COLO668 (cell line): ENCODE data around the gene GASK1B.

ENCODE experiments used
- DNase-seq: peaks from one replicate; lab custom pipeline; 2025; ENCODE audit not compliant: unreplicated experiment; lab: John Stamatoyannopoulos, UW

GASK1B gene

GRCh38 chr4:158172261-158173258 lies at the start of gene GASK1B:
Gene GASK1B (minus strand): TSS chr4:158173025. CDS start chr4:158171375, 1,650 bp downstream.
- DNase-seq: peak; percentile 17

DNA sequence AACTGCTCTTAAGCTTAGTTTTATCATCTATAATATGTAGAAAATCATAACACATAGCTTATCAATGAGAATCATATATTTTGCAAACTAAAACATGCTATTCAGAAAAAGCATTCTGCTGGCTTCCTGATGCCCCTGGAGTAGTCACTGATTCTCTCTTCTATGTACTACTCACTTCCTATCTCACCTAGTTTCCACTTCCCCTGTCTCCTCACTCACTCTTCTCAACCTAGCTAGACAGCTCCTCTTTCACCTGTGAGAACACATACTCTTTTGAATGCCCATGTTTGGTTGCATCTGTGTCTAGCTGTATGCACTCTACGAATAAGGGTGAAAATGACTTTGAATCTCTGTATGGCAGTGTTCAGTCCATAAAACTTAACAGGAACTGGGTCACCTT lies 46.8 kb upstream of the GASK1B start:
- DNase-seq: no peak

DNA sequence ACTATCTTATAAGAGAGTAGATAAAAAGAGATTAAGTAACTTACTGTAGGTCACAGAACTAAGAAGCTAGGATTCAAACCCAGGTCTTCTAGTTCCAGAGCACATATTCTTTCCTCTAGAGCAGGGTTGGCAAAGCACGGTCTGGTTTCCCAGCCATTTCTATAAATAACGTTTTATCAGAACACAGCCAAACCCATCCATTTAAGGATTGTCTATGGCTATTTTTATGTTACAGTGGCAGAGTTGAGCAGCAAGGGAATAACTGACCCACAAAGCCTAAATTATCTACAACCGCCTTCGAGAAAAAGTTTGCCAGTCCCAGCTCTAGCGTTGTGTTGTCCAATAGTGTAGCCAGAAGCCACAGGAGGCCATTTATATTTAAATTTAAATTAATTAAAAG lies 44.9 kb upstream of the GASK1B start:
- no peak for DNase-seq

DNA sequence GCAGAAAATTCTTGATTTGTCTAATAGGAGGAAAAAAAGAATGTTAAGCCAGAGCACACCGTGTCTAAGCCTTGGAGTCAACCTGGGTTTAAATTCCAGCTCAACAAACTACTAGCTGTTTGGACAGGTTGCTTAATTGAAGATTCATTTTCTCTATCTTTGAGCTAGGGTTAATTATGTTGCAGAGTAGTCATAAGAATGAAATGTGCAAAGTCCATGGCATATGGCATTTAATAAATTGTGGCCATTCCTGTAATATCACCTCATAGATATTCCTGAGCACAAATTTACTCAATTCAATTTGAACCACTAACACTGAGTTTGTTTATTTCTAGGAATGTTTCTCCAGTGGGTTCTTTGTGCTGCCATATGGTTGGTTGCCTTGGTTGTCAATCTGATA lies 42.0 kb upstream of the GASK1B start:
- no peak for DNase-seq

GRCh38 chr4:158213466-158213865 lies 40.6 kb upstream of the GASK1B start:
- DNase-seq: no peak

DNA sequence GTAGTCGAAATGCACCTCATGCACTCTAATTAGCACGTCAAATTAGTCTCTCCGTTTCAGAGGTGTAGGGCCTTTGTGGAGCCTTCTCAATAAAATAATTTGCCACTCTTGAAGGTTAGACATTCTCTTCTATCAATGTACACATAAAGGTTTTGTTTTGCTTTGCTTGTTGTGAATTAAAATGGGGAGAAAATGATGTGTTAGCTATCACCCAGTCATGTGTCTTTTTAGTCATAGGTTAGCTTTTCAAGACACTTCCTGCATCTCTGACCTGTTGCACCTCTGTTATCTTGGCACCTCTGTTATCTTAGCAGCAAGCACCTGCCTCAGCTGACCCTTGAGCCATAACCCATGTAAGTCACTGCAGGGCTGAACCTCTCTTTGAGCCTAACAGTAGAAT lies 38.4 kb upstream of the GASK1B start:
- no peak for DNase-seq

- DNase-seq: peak; percentile 86
Measured at GRCh38 chr4:158209825-158210807, 37.3 kb upstream of the GASK1B start, which contains the start of gene TMEM144. Gene TMEM144 (plus strand): TSS chr4:158210486. CDS start chr4:158212668, 2,182 bp downstream.

DNA sequence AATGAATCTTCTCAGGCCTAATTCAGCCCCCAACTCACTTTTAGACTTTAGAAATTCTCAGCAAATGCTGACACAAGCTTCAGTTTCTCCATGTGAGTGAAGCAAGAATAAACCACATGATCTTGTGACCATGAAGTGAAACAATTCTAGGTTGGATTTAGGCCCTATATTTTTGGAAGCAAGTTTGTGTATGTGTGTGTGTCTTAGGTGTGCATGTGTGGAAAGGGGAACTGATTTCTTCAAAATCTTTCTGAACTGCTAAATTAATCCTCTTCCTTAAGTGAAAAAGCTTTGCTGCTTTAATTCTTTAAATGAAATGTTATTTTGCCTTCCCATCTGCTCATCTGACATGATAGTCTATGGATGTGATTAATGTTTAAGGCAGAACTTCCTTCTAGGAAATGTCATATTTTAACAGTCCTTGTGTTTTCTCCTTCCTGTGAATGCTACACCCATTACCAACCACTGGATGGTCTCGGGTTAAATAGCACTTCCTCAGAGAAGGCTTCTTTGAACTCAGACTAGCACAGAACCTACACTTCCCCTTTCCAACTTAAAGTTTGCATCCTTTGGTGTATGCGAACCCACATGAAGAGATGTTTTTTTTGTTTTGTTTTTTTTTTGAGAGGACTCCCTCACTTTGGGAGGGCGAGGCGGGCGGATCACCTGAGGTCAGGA lies 36.3 kb upstream of the GASK1B start:
- DNase-seq: no peak

DNA sequence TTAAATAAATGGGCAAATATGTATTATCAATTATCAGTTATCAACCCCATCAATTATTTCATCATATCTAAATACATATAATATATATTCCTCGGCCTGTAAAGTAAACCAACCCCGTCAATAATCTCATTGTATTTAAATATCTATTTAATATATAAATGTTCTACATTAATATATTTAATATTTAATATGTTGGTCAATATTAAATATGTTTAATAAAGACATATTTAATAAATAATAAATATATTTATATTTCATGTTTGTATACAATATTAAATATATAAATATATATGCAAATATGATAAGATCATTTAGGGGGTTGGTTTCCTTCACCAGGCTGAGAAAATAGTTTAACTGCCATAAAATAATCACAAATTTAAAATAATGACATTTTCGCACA lies 31.1 kb upstream of the GASK1B start:
- no peak for DNase-seq

- DNase-seq: no peak
Measured at GRCh38 chr4:158203436-158203835, 30.6 kb upstream of the GASK1B start.

GRCh38 chr4:158202481-158202880 lies 29.7 kb upstream of the GASK1B start:
- no peak for DNase-seq

DNA sequence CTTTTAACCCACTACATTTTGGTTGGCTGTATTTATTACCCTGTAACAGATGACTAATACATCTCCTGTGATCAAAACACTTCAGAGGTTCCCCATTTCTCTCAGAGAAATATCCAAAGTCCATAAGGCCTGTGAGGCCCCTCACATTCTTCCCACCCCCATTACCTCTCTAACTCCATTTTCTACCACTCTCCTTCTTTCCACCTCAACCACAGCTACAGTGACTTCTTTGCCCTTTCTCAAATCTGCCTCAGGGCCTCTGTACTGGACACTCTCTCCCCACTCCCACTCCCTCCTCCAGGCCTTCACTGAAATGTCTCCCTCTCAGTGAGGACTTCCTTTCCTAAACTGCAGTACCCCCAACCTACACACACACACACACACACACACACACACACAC lies 29.1 kb upstream of the GASK1B start:
- DNase-seq: no peak

DNA sequence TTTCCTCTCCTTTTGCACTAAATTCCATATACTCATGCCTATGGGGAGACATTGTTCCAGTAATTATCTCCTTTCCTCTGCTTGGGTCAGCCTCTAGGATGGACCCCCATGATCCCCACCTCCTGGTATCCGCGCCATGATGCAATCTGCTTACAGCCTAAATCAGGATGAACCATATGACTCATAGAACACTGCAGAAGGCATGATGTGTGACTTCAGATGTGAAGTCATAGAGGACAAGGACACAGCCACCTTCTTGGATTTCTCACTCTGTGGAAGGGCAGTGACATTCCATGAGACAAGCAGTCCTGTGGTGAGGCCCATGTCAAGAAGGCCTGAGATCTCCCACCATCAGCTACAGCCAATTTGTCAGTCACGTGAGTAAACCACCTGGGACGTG lies 28.5 kb upstream of the GASK1B start:
- DNase-seq: no peak

GRCh38 chr4:158200214-158200613 lies 27.4 kb upstream of the GASK1B start:
- DNase-seq: no peak

DNA sequence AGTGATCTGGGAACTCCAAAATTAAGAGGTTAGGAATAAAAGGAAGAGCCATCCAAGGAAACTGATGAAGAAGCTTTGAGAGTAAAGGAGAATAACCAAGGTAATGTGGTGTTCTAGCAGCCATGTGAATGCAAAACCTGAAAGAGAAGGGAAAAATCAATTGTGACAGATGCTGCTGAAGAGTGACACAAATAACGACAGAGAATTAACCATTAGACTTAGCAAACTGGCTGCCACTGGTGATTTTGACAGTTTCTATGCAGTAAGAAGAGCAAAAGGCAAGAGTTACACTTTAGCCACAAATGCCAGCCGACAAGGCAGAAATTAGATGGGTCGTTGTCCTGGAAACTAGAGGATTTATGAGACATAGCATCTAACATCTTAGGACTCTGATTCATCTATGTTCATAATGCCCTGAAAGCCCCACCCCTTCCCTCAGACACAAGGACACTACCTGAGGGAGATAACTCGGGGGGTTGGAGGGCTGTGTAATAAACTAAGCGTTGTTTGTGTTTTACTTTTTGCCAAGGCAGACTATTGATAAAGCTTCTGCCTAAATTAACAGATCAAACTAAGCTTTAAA lies 24.5 kb upstream of the GASK1B start:
- DNase-seq: no peak

GRCh38 chr4:158195297-158195696 lies 22.5 kb upstream of the GASK1B start:
- DNase-seq: no peak

DNA sequence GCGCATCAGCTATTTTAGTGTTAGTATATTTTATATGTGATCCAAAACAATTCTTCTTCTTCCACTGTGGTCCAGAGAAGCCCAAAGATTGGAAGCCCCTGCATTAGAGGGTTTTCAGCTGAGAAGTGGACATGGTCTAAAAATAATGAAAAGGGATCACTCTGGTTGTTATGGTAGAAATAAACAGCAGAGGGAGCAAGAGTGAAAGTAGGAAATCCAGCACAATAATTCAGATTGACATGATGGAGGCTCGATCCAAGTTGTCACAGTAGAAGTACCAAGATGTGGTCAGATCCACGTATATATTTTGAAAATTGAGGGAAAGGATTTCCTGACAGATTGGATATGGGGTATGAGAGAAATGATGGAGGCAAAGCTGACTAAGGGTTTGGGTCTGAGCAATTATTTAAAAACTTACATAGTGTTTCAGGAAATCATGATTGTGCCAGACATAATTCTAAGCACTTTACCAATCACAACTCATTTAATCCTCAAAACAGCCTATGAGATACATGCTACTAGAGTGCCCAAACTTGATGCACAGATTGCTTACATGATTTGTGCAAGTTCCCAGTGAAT lies 20.4 kb upstream of the GASK1B start:
- DNase-seq: no peak

- no peak for DNase-seq
Measured at GRCh38 chr4:158192439-158193158, 19.8 kb upstream of the GASK1B start.

- DNase-seq: no peak
Measured at GRCh38 chr4:158190718-158191117, 17.9 kb upstream of the GASK1B start.
